ENCODE data around the gene KRT79.

DNA sequence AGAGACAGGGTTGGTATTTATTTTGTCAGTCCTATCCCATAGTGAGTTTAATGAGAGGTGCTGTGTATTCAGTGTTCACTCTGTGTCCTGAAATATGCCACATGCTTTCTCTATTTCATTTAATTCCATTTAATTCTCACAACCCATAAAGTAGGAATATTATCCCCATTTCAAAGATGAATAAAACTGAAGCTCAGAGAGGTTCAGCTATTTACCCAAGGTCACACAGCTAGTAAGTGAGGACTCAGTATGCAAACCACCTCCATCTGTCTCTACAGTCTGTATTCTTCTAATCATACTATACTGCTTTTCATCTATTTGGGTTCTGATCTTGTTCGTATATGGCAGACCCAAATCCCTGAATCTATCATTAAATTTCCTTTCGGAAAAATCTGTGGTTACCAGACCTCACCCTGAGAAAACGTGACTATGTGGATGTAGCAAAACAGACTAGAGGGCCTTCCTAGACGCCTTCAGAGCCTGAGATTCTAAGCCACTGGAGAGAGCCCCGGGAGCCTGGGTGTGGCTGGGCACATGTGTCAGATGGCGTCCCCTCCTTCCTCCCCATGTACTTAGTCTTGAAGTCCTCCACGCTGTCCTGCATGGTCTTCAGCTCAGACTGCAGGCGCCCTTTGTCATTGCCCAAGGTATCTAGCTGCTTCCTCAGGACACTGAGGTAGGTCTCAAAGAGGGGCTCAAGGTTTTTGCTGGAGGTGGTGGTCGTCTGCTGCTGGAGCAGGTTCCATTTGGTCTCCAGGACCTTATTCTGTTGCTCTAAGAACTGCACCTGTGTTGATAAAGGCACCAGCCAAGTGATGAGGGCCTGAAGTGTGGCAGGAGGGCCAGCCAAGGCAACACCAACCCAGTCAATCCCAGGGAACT is 22.7 kb downstream of the KRT79 start:
- TF ChIP-seq, protein P1, sequence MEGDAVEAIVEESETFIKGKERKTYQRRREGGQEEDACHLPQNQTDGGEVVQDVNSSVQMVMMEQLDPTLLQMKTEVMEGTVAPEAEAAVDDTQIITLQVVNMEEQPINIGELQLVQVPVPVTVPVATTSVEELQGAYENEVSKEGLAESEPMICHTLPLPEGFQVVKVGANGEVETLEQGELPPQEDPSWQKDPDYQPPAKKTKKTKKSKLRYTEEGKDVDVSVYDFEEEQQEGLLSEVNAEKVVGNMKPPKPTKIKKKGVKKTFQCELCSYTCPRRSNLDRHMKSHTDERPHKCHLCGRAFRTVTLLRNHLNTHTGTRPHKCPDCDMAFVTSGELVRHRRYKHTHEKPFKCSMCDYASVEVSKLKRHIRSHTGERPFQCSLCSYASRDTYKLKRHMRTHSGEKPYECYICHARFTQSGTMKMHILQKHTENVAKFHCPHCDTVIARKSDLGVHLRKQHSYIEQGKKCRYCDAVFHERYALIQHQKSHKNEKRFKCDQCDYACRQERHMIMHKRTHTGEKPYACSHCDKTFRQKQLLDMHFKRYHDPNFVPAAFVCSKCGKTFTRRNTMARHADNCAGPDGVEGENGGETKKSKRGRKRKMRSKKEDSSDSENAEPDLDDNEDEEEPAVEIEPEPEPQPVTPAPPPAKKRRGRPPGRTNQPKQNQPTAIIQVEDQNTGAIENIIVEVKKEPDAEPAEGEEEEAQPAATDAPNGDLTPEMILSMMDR (IDR thresholded peaks at IDR 0.05; ENCODE audit: poor library complexity, severe bottlenecking): no peak
- TF ChIP-seq RAD21 (conservative IDR thresholded peaks at IDR 0.05) (no peak), POLR2AphosphoS5 (IDR thresholded peaks at IDR 0.05) (no peak), EZH2 (IDR thresholded peaks at IDR 0.05; ENCODE audit: borderline replicate concordance, insufficient read depth, low read length, poor library complexity, severe bottlenecking) (no peak)
